Raji (cell line): ENCODE measurements around the gene RGS6.

ENCODE experiments used
- POLR2A ChIP-seq: IDR thresholded peaks from 2 replicates; pipeline ENCODE4 v1.6.1; 2011; ENCODE audit warnings: low read depth, low read length, control low read depth; ENCODE audit not compliant: insufficient read depth

The RGS6 gene

DNA sequence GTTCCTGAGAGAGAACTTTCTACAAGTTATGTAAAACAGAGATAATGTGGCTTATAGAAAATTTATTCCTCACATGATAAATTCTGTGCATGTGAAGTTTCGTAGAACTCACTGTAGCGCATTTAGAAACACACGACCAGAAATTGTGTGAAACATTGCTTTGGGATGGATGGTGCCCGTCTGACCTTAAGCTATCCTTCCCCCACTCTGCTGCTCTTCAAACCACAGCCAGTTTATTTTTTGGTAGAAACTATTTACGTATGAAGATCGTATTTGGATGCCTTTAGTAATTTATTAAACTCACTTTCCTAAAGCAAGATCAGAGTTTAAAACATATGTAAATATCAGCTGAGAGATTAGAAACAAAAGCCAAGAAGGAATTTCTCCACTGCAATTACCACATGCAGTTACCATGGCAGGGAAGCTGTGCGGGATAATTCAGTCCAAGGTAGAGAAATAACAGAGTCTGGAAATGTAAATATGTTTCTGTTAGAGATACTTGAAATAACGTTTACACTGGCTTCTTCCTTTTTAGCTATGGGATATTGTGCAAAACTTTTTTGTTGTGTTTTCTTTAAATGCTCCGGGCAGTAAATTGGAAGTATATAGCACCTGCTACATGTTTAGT is 382.7 kb downstream of the RGS6 start:
- TF ChIP-seq POLR2A = no peak

- TF ChIP-seq POLR2A = no peak
Measured at GRCh38 chr14:72315714-72316113, 383.5 kb downstream of the RGS6 start.

GRCh38 chr14:72318648-72319047 is 386.4 kb downstream of the RGS6 start:
- TF ChIP-seq POLR2A = no peak

DNA sequence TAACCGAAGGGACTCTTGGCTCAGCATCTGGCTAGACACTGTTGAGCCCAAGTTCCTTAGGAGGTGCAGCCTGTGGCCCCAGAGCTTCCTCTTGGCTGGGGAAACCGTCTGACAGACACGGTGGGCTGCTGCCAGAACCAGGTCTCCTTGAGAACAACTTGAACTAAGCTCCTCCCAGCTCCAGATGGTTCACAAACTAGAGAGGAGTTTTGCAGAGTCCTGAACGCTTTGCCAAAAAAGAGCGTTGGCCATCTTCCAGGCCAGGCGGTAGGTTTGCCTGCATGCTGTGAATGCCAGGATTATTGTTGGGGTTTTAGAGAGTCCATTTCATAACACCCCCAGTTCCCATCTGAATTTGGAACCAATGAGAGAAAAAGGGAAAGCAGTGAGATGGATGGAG is 399.8 kb downstream of the RGS6 start:
- no peak for TF ChIP-seq POLR2A

- no peak for TF ChIP-seq POLR2A
Measured at GRCh38 chr14:72332871-72333270, 400.6 kb downstream of the RGS6 start.

DNA sequence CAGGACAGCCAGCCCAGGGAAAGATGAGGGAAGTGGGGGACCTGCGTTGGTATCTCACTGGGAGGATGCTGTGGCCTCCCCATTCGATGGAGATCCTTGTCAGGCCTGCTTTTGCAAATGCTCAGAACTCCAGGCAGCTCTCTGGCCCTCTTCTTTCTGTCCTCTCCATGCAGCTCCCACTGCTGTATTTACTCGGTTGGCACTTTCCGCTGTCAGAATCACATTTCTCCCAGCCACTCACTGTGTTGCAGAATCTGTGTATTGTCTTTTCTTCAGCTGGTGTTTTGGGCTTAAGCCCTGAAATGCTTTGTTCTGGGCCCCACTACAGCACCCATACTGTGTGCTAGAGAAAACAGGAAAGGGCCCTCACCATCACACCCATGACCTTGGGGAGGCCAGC is 401.1 kb downstream of the RGS6 start:
- TF ChIP-seq POLR2A = no peak

- no peak for TF ChIP-seq POLR2A
Measured at GRCh38 chr14:72336311-72336980, 404.2 kb downstream of the RGS6 start.

DNA sequence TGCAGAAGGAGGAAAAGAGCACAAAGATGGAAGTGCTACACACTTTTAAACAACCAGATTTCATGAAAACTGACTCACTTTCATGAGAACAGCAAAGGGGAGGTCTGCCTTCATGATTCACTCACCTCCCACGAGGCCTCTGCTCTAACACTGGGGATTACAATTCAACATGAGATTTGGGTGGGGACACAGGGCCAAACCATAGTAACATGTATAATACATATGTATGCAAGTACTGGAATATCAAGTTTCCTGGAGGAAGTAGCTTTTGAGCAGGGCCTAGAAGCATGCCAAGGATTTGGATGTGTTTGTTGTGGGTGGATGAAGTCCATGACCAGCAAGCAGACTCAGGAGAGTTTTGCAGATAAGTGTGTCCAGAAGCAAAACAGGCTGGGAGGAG is 409.0 kb downstream of the RGS6 start:
- no peak for TF ChIP-seq POLR2A

- TF ChIP-seq POLR2A = no peak
Measured at GRCh38 chr14:72341686-72342085, 409.5 kb downstream of the RGS6 start.

- no peak for TF ChIP-seq POLR2A
Measured at GRCh38 chr14:72347118-72347517, 414.9 kb downstream of the RGS6 start.

- TF ChIP-seq POLR2A = no peak
Measured at GRCh38 chr14:72350215-72350614, 418.0 kb downstream of the RGS6 start.

DNA sequence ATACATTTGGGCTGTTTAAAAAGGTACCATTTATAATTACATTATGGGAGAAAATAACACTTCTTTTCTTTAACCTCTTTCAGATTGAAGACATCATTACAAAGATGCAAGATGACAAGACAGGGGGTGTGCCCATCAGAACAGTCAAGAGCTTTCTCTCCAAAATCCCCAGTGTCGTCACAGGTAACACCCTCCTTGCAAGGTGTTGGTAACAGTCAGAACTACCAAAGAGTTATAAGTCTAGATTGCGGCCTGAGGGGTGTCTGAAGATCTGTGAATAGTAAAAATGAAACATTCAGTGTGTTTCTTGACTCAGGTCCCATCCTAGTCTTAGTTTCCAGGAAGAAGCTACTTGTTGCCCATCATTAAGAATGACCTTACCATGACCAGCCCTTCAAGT is 419.8 kb downstream of the RGS6 start:
- no peak for TF ChIP-seq POLR2A

DNA sequence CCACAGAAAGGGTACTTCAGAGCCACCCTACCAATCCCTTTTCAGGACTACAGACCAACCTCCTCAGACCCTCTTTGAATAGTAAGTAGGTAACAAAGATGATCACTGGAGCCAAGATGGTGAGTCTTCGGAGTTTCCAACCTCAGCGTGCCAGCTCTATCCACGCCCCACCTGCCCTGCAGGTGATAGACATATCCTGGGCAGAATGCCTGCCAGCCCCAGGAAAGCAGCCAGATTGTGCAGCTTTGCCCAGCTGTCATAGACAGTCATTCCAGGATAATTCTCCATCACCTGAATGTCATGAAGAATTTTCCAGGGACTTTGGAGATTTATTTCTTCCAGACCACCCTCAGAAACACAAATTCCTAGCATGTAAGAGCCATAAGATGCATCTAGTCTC is 434.4 kb downstream of the RGS6 start:
- TF ChIP-seq POLR2A = no peak

DNA sequence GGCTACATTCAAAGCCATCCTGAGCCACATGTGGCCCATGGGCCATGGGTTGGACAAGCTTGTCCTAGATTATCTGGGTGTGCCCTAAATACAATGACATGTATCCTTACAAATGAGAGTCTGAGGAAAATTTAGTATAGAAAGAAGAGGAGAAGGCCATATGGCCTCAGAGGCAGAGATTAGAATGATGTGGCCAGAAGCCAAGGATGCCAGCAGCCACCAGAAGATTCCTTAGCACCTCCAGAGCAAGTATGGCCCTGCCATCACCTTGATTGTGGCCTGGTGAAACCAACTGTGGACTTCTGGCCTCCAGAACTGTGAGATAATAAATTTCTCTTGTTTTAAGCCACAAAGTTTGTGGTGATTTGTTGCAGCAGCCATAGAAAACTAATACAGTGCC is 436.9 kb downstream of the RGS6 start:
- no peak for TF ChIP-seq POLR2A

DNA sequence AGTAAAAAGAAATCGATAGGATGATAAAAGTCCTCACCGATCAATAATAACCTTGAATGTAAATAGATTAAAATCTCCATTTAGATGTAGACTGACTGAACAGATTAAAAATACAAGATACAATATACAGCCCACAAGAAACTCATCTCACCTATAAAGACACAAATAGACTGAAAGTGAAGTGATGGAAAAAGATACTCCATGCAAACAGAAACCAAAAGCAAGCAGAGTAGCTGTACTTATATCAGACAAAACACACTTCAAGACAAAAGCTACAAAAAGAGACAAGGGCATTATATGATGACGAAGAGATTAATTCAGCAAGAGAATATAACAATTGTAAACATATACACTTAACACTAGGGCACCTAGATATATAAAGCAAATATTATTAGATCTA is 444.8 kb downstream of the RGS6 start:
- no peak for TF ChIP-seq POLR2A

DNA sequence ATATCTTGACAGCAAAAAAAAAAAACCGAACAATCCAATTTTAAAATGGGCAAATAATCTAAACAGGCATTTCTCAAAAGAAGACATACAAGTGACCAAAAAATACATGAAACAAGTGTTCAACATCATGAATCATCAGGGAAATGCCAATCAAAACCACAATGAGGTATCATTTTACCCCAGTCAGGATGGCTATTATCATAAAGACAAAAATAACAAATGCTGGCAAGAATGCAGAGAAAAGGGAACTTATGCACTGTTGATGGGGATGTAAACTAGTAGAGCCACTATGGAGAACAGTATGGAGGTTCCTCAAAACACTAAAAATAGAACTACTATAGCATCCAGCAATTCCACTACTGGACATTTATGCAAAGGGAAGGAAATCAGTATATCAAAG is 448.2 kb downstream of the RGS6 start:
- TF ChIP-seq POLR2A = no peak

DNA sequence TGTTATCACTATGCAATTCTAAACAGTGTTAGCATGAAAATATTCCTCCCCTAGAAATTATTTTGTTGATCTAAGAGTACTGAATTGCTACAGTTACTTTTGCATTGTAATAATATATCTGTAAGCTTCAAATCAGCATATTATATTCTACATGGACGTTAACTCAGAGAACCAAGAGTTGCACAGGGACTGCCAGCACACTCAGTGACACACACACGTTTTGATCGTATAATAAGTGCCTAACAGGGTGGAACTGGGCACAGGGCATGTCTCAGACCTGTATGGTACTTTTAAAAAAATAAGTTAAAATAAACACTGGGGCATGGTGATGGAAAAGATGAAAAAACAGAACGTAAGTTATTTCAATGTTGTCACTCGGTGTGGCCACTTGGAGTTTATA is 451.6 kb downstream of the RGS6 start:
- TF ChIP-seq POLR2A = no peak
